ENCODE measurements around the gene CDKN1A. TPM values are rescaled to one million over a fixed set of nuclear protein-coding genes. Genes with fewer than 3 reads are reported as not detected.

CDKN1A gene
- total and polyA plus RNA-seq, 9 of the 15 experiments (the other 6 are each of a cell fraction or from before 2014, with no cell fraction given), result 0.25 to 8.1 (median 5.1) TPM

DNA sequence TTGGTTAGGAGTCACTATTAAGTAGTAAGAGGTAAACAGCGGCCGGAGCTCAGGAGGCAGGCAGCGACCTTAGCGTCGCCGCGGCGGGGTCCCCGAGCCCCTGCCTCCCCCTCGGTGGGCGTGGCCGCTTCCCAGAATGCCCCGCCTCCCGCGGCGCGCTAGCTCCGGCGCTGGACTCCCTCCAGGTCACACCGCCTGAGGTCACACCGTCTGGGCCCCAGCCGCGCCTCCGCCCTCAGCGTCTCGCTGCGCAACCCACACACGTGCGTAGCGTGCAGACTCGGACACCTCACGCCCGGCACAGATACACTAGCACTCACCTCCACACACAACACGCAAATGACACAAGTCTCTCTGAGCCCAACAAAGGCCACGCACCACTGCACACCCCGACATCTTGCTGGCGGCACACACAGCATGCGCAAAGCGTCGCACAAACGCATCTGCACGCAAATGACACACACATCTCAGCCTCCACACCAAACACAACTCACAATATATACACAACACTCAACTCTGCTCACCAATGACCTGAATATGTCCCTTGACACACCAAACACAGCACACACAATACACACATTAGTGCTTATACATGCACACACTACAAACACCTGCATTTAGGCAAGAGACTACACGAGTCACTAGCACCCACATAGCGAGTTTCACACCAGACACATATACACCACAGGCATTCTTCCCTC lies 17.6 kb upstream of the CDKN1A start (continued):
- TF ChIP-seq RREB1 (CRISPR knock-in tag; IDR thresholded peaks at IDR 0.05), result 0 out of 2 replicates have a peak, but pooled peaks have one; percentile 74
- TF ChIP-seq ZFX (CRISPR knock-in tag; IDR thresholded peaks at IDR 0.05), result peak; percentile 69
- TF ChIP-seq, protein P1, sequence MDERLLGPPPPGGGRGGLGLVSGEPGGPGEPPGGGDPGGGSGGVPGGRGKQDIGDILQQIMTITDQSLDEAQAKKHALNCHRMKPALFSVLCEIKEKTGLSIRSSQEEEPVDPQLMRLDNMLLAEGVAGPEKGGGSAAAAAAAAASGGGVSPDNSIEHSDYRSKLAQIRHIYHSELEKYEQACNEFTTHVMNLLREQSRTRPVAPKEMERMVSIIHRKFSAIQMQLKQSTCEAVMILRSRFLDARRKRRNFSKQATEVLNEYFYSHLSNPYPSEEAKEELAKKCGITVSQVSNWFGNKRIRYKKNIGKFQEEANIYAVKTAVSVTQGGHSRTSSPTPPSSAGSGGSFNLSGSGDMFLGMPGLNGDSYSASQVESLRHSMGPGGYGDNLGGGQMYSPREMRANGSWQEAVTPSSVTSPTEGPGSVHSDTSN (CRISPR knock-in tag; IDR thresholded peaks at IDR 0.05; ENCODE audit: low read depth), result no peak
- TF ChIP-seq, protein P1 (tag; conservative IDR thresholded peaks at IDR 0.05; ENCODE audit: low read depth), result no peak
- TF ChIP-seq, protein P2, sequence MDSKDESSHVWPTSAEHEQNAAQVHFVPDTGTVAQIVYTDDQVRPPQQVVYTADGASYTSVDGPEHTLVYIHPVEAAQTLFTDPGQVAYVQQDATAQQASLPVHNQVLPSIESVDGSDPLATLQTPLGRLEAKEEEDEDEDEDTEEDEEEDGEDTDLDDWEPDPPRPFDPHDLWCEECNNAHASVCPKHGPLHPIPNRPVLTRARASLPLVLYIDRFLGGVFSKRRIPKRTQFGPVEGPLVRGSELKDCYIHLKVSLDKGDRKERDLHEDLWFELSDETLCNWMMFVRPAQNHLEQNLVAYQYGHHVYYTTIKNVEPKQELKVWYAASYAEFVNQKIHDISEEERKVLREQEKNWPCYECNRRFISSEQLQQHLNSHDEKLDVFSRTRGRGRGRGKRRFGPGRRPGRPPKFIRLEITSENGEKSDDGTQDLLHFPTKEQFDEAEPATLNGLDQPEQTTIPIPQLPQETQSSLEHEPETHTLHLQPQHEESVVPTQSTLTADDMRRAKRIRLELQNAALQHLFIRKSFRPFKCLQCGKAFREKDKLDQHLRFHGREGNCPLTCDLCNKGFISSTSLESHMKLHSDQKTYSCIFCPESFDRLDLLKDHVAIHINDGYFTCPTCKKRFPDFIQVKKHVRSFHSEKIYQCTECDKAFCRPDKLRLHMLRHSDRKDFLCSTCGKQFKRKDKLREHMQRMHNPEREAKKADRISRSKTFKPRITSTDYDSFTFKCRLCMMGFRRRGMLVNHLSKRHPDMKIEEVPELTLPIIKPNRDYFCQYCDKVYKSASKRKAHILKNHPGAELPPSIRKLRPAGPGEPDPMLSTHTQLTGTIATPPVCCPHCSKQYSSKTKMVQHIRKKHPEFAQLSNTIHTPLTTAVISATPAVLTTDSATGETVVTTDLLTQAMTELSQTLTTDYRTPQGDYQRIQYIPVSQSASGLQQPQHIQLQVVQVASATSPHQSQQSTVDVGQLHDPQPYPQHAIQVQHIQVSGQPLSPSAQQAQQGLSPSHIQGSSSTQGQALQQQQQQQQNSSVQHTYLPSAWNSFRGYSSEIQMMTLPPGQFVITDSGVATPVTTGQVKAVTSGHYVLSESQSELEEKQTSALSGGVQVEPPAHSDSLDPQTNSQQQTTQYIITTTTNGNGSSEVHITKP (IDR thresholded peaks at IDR 0.05; ENCODE audit: partially characterized antibody), result peak; percentile 27
- TF ChIP-seq ARID3B (CRISPR knock-in tag; IDR thresholded peaks at IDR 0.05; ENCODE audit: borderline replicate concordance), result peak; percentile 44; the same call in 1 of the 2 replicates
- no peak for TF ChIP-seq IRF2 (CRISPR knock-in tag; IDR thresholded peaks at IDR 0.05)
- TF ChIP-seq NR2C2 (CRISPR knock-in tag; IDR thresholded peaks at IDR 0.05), result peak; percentile 83; the same call in 1 of the 2 replicates
- peak; percentile 88 for TF ChIP-seq NR2C2 (tag; IDR thresholded peaks at IDR 0.05)
- TF ChIP-seq RBFOX2 (IDR thresholded peaks at IDR 0.05; ENCODE audit: low read depth, low read length), result peak; percentile 52
- peak; percentile 46; the same call in 1 of the 2 replicates for TF ChIP-seq POLR2G (IDR thresholded peaks at IDR 0.05; ENCODE audit: low read depth, low read length)

All from K562 (cell line).